ENCODE data around the gene CCR7. TPM values are rescaled to one million over a fixed set of nuclear protein-coding genes. Genes with fewer than 3 reads are reported as not detected.

CCR7 gene
- total and polyA plus RNA-seq, 5 experiments from 2014 or later, result 571 to 2,008 (median 897) TPM

DNA sequence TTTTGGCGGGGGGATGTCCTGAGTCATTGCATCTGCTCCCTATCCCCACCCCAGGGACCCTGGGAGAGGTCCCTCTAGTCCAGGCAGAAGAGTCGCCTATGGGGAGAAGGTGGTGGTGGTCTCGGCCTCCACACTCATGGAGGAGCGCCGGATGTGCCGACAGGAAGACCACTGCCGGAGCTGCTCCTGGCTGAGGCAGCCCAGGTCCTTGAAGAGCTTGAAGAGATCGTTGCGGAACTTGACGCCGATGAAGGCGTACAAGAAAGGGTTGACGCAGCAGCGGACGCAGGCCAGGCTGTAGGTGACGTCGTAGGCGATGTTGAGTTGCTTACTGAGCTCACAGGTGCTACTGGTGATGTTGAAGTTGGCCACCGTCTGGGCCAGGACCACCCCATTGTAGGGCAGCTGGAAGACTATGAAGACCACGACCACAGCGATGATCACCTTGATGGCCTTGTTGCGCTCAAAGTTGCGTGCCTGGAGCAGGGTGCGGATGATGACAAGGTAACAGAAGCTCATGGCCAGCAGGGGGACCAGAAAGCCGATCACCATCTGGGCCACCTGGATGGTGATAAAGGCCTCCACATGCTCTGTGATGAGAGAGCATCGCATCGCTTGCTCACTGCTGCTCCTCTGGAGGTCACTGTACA is 10.5 kb downstream of the CCR7 start:
- Mint-ChIP-seq H3K27ac (peak overlapping the region; percentile 90 to 100 (median 96)), H3K4me3 (peak overlapping the region; percentile 61 to 100 (median 84))
- DNase-seq, result peak in 3 of 10 donors; percentile 37 to 68 (median 39)

DNA sequence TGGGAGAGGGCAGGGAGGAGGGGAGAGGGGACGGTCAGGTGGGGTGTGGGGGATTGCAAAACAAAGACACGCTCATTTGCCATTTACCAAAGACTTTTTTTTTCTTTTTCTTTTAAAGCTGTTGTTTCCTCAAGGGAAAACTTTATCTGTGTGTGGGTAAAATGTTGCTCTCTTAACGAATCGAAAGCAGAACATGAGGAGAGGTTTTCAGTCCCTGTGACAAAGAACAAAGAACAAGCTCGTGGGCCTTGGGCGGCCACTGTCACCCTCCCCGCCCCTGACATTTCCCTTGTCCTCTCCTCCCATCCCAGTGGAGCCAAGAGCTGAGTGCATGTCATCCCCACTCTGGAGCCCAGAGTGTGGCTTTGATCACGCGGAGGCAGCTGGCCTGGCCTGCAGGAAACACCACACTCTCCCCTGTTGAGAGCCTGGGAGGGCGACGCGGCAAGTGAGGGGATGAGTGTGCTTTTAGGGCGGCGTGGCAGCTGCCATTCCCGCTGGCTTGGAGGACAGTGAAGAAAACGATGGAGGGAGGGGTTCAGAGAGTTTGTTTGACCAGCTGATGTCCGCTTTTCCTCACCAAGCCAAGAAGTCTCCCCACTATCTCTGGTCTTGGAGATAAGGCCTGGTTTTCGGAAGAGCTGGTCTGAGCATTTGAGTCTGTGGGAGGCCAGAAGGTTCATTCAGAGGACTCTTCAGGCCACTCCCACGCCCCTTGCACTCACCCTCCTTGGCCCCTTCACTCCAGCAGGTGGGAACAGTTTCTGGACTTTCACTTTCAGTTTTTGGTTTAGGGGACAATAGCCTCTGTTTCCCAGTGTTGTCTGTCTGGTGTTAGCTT is 11.4 kb downstream of the CCR7 start:
- Mint-ChIP-seq H3K36me3 (peaks cover 0 to 75% (median 29%) of the 10 kb centered on the region in 3 donors), H3K27ac (peak overlapping the region; percentile 90 to 100 (median 96)), H3K9me3 (no peaks in the 10 kb centered on the region), H3K4me3 (peak overlapping the region; percentile 61 to 100 (median 84)), H3K4me1 (peaks cover 63 to 100% (median 99%) of the 10 kb centered on the region in 4 donors), H3K27me3 (no peaks in the 10 kb centered on the region)
- ATAC-seq (peak; percentile 24 to 40), DNase-seq (peak in 3 of 10 donors; percentile 47 to 59 (median 56))
- POLR2A ChIA-PET, result interaction anchor here (0.6 to 37.3 kb wide), 15 partner anchors 5 to 1135 kb away, joined by 3 to 2269 read pairs (median 4); partner anchors contain the start of genes CCR7, EIF1, RARA and SMARCE1

More for the DNA sequence above, 10.5 kb downstream of the CCR7 start:
- Mint-ChIP-seq H3K27me3 (no peaks in the 10 kb centered on the region), H3K9me3 (no peaks in the 10 kb centered on the region), H3K4me1 (peaks cover 60 to 100% (median 99%) of the 10 kb centered on the region in 4 donors), H3K36me3 (peaks cover 6 to 81% (median 37%) of the 10 kb centered on the region in 3 donors)
- ATAC-seq, result peak; percentile 9 to 20
- POLR2A ChIA-PET, result interaction anchor here (0.5 to 37.3 kb wide), 14 partner anchors 4 to 1134 kb away, joined by 3 to 2269 read pairs (median 6); partner anchors contain the start of genes CCR7, EIF1, RARA and SMARCE1

DNA sequence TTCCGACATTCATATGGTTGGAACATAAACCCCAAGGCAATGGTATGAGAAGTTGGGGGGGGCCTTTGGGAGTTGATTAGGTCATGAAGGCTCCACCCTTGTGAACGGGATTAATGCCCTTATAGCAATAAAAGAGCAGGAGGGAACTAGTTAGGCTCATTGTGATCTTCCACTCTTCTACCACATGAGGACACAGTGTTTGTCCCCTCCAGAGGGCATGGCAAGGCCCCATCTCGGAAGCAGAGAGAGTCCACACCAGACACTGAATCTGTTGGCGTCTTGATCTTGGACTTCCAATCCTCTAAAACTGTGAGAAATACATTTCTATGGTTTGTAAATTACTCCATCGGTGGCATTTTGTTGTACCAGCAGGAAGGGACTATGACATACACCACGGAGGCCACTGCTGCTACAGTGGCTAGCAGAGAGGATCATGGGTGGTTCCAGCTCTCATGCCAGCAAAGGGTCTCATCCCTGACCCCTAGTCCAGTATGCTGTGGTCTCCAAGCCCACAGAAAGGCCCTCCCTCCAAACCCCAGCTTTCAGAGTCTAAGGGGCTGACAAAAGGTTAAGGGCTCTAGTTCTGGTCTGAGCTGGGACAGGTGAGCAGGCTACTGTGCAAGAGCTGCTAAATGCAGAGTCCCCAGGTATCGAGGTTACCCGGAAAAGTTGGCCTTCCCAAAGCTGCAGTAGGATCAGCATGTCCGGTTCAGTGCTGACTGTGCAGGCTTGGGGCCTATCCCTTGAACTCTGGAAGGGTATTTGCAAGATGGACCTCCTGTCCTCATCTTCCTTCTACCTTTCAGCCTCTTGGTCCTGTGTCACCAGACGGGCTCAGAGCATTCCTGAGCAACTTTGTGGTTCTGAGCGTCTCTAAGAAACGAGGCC is 12.2 kb downstream of the CCR7 start:
- H3K36me3 Mint-ChIP-seq, result peaks cover 0 to 67% (median 21%) of the 10 kb centered on the region in 3 donors
- H3K9me3 Mint-ChIP-seq, result no peaks in the 10 kb centered on the region
- DNase-seq, result peak in 3 of 10 donors; percentile 28 to 66 (median 30)
- no peaks in the 10 kb centered on the region for H3K27me3 Mint-ChIP-seq
- peak overlapping the region; percentile 61 to 91 (median 82) for H3K4me3 Mint-ChIP-seq
- ATAC-seq, result peak; percentile 7 to 24
- H3K27ac Mint-ChIP-seq, result peak overlapping the region; percentile 90 to 100 (median 96)
- POLR2A ChIA-PET, result interaction anchor here (0.9 to 37.3 kb wide), 17 partner anchors 6 to 1136 kb away, joined by 3 to 2269 read pairs (median 6); partner anchors contain the start of genes CCR7, EIF1, SMARCE1 and TOP2A
- peaks cover 65 to 100% (median 99%) of the 10 kb centered on the region in 4 donors for H3K4me1 Mint-ChIP-seq

DNA sequence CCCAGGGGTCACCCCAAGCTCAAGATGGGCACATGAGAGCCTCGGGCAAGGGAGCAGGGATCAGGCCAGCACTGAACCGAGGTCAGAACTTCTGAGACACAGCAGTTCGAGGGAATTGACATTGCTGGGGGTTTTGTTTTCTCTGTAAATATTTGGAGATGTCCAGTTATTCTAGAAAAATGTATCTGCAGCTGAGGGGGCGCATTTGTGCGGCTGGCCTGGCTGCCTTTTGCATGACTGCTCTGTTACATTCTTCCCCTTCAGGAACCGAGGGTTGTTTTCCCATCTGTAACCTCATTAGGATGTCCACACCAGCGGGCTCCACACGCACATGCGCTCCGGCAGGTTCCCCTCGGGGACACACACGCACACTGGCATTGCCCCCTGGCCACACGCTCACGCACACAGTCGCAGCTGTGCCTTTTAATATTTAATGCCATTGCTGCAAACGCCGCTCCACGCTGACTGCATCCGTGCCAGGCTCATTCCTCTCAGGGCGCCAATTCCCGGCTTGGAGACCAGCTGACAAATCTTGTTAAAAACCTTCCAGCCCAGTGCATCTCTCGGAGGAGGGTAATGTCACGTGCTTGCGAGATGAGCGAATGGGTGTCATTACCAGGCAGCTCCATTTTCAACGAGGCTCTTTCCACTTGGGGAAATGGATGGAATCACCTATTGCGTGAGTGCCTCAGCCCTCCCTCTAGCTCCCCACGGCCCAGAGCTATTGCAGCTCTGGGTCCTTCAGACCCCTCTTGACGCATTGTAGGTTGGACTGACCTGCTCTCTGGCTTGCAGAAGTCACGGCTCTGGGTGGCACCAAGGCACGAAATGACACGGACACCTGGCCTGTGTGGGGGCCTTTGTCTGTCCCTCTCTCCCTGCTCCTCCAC is 13.1 kb downstream of the CCR7 start:
- Mint-ChIP-seq H3K9me3 (no peaks in the 10 kb centered on the region), H3K27me3 (no peaks in the 10 kb centered on the region), H3K36me3 (peaks cover 0 to 58% (median 20%) of the 10 kb centered on the region in 3 donors), H3K4me3 (peak overlapping the region in 9 of 10 donors; percentile 22 to 91 (median 83)), H3K27ac (peak overlapping the region; percentile 90 to 100 (median 96)), H3K4me1 (peaks cover 66 to 100% (median 100%) of the 10 kb centered on the region in 4 donors)
- POLR2A ChIA-PET, result interaction anchor here (0.6 to 37.3 kb wide), 16 partner anchors 7 to 1137 kb away, joined by 3 to 2269 read pairs (median 5); partner anchors contain the start of genes CCR7, EIF1 and SMARCE1
- DNase-seq (peak in 3 of 10 donors; percentile 34 to 64 (median 36)), ATAC-seq (peak in 1 of 2 donors; percentile 1)

DNA sequence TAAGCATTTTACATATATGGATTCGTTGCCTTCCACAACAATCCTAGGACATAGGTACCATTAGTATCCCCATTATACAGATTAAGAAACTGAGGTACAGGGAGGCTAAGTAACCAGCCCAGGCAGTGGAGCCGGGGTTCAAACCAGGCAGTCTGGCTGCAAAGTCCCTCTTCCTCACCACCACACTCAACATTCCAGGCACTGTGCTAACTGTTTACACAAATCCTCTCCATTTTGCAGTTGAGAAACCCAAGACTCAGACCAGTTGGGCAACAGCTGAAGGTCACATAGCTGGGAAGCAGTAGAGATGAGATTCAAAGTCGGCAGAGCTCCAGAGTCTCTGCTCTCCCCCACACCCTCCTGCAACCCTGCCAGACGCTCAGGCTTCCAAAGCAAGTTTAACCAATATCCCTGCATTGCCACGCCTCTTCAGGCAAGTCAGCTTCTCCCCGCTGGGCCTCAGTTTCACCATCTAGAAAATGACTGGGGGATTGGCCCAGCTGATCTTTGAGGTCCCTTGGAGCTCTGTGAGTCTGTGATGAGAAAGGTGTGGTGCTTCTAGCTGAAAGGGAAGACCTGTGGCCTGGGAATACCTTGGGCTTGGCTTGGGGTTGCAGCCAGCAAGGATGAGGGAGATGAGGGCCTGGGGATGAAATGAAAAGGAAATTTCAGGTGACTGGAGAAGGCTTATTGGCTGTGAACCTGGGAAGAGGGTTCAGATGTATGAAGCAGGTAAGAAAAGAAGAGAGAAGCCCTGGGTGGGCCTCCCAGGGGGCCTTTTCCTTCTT is 14.0 kb downstream of the CCR7 start:
- Mint-ChIP-seq H3K4me1 (peaks cover 65 to 100% (median 100%) of the 10 kb centered on the region in 4 donors), H3K4me3 (peak overlapping the region in 9 of 10 donors; percentile 4 to 91 (median 59))

DNA sequence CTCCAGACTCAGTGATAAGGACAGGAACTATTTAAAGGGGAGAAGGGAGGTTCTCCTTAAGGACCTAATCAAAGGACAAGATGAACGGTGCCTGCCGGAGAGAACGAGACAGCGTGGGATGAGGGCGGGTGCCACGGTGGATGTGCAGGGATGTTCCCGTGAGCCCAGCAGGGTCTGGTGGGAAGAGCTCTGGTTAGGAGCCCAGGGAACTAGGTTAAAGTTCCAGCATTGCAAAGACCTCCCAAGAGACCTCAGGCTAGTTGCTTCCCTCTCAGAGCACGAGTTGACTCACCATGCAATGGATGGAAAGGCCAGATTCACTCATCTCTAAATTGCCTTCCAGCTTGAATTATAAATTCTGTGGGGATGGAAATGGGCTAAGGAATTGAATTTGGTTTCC is 14.7 kb downstream of the CCR7 start:
- Mint-ChIP-seq H3K36me3 (peaks cover 0 to 43% (median 11%) of the 10 kb centered on the region in 3 donors), H3K27ac (peak overlapping the region; percentile 83 to 100 (median 95)), H3K27me3 (no peaks in the 10 kb centered on the region), H3K4me3 (peak overlapping the region in 8 of 10 donors; percentile 15 to 84 (median 47)), H3K9me3 (no peaks in the 10 kb centered on the region), H3K4me1 (peaks cover 64 to 100% (median 99%) of the 10 kb centered on the region in 4 donors)
- ATAC-seq (no peak), DNase-seq (peak in 1 of 10 donors; percentile 23)
- POLR2A ChIA-PET, result interaction anchor here (0.6 to 37.3 kb wide), 8 partner anchors 8 to 754 kb away, joined by 3 to 2269 read pairs (median 245); partner anchors contain the start of gene CCR7

More for the DNA sequence above, 14.0 kb downstream of the CCR7 start:
- H3K36me3 Mint-ChIP-seq, result peaks cover 0 to 50% (median 15%) of the 10 kb centered on the region in 3 donors
- POLR2A ChIA-PET, result interaction anchor here (0.6 to 37.3 kb wide), 16 partner anchors 8 to 1138 kb away, joined by 3 to 2269 read pairs (median 4); partner anchors contain the start of genes CCR7 and EIF1
- H3K9me3 Mint-ChIP-seq, result no peaks in the 10 kb centered on the region
- no peak for ATAC-seq
- peak in 2 of 10 donors; percentile 15 to 65 for DNase-seq
- no peaks in the 10 kb centered on the region for H3K27me3 Mint-ChIP-seq
- H3K27ac Mint-ChIP-seq, result peak overlapping the region; percentile 83 to 100 (median 95)

DNA sequence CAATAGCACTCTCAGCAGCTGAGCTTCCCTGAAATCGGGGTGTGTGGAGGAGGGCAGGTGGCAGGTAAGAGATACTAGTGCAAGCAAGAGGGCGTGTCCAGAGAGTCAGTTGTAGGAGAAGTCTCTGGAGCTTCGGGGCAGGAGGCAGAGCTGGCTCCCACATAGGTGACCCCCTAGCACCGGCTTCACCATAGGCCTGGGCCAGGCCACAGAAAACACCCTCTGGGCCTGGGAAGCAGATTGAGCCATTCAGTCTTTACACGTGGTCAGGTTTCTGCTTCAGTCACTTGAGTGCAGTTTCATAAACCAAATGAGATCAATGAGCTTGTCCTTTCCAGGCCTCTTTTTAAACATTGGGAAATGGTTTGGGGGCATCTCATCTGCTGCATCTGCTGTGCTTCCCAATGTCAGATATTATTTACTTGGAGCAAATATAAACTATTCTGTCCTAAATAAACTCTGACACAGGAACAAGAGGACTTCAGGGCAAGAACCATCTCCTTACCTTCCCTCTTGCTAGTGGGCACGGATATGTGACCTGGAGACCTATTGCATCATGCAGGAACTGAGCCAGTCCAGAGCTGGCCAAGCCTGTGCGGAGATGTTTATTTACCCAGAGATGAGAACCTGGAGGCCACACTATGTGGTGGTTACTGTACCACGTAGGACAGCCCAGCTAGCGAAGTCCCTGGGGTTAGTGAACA is 16.1 kb downstream of the CCR7 start:
- ATAC-seq, result no peak
- peak overlapping the region; percentile 73 to 98 (median 95) for H3K27ac Mint-ChIP-seq

DNA sequence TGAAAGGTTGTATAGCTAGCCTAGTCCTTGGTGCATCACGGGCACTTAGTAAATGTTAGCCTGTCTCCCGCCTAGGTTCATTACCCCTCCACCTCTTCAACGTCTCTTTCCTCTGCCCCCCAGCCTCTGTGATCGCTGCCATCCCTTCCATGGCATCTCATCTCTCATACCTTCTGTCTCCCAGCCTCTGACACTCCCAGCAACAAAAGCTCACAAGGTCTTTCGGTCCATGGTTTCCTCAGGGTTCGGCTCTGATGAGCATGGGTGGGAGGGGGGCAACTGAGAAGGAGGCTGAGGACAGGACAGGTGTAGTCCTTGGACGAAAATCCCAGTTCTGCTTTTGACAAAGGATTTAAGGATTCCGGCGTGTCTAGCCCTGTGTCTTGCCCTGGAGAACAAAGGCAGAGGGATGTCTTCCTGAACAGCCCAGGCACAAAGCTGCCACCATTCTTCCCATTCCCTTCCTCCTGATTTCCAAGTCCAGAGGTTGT is 16.7 kb downstream of the CCR7 start:
- H3K36me3 Mint-ChIP-seq, result peaks cover 0 to 22% (median 0%) of the 10 kb centered on the region in 3 donors
- no peaks in the 10 kb centered on the region for H3K27me3 Mint-ChIP-seq
- H3K27ac Mint-ChIP-seq, result peak overlapping the region; percentile 73 to 98 (median 95)
- H3K4me3 Mint-ChIP-seq, result peak overlapping the region; percentile 6 to 77 (median 60)
- DNase-seq, result peak in 3 of 10 donors; percentile 16 to 64 (median 19)
- POLR2A ChIA-PET, result interaction anchor here (0.6 to 37.3 kb wide), 18 partner anchors 8 to 1140 kb away, joined by 3 to 2269 read pairs (median 6); partner anchors contain the start of genes CCR7, EIF1, SMARCE1 and TOP2A
- no peak for ATAC-seq
- H3K9me3 Mint-ChIP-seq, result no peaks in the 10 kb centered on the region
- H3K4me1 Mint-ChIP-seq, result peaks cover 50 to 92% (median 89%) of the 10 kb centered on the region in 4 donors

More for the DNA sequence above, 16.1 kb downstream of the CCR7 start:
- peak overlapping the region; percentile 5 to 77 (median 60) for H3K4me3 Mint-ChIP-seq
- peaks cover 54 to 92% (median 92%) of the 10 kb centered on the region in 4 donors for H3K4me1 Mint-ChIP-seq
- peaks cover 0 to 28% (median 5%) of the 10 kb centered on the region in 3 donors for H3K36me3 Mint-ChIP-seq
- H3K27me3 Mint-ChIP-seq, result no peaks in the 10 kb centered on the region
- POLR2A ChIA-PET, result interaction anchor here (0.6 to 37.3 kb wide), 14 partner anchors 8 to 1066 kb away, joined by 3 to 2269 read pairs (median 4); partner anchors contain the start of genes CCR7, SMARCE1 and TOP2A
- H3K9me3 Mint-ChIP-seq, result no peaks in the 10 kb centered on the region
- peak in 2 of 10 donors; percentile 34 to 63 for DNase-seq

Data from naive thymus-derived CD8-positive, alpha-beta T cell (primary cell).